ENCODE measurements around the gene KHNYN.

GRCh38 chr14:24426912-24427536, 2.7 kb upstream of the KHNYN start:
- TF ChIP-seq FOXK2 (IDR thresholded peaks at IDR 0.05) (no peak), ZNF384 (IDR thresholded peaks at IDR 0.05) (no peak)
